T-helper 22 cell (primary cell): ENCODE measurements around the gene ALDH2.
"Not testable (repeated sequence)": the region's sequence is repeated elsewhere in the genome, so short reads cannot be mapped to it uniquely, and the experiment has no call there.

Source experiments
- DNase-seq: peaks from one replicate; pipeline ENCODE4 v3.0.0-alpha.2; 2020; ENCODE audit warnings: low read depth

Gene ALDH2

GRCh38 chr12:111759271-111759670 is 7.5 kb upstream of the ALDH2 start:
- DNase-seq: no peak

GRCh38 chr12:111759991-111760390 is 6.7 kb upstream of the ALDH2 start:
- no peak for DNase-seq

- DNase-seq: no peak
Observed at GRCh38 chr12:111761099-111761498, 5.6 kb upstream of the ALDH2 start.

DNA sequence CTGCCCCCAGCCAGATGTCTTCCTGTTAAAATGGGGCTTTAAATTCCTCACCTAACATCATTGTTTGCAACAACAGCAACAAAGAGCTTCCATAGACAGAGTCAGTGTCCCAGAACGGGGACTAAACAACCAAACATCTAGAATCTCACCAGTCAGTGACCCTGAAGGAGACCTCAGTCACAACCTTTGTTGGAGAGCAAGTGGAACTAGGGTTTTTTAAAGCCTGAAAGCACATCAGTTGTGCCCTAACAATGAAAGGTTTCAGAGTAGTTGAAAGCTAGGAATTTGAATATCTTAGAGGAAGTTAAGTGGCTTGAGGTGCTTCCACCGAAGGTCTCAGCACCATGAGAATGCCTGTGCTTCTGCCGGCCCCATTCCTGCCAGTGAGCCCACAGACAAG is 5.0 kb upstream of the ALDH2 start:
- DNase-seq: no peak

DNA sequence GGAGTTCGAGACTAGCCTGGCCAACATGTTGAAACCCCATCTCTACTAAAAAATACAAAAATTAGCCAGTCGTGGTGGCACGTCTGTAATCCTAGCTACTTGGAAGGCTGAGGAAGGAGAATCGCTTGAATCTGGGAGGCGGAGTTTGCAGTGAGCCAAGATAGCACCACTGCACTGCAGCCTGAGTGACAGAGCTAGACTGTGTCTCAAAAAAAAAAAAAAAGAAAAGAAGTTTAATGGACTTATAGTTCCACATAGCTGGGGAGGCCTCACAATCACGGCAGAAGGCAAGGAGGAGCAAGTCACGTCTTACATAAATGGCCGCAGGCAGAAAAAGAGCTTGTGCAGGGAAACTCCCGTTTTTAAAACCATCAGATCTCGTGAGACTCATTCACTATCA is 3.2 kb upstream of the ALDH2 start:
- not testable (repeated sequence) for DNase-seq

DNA sequence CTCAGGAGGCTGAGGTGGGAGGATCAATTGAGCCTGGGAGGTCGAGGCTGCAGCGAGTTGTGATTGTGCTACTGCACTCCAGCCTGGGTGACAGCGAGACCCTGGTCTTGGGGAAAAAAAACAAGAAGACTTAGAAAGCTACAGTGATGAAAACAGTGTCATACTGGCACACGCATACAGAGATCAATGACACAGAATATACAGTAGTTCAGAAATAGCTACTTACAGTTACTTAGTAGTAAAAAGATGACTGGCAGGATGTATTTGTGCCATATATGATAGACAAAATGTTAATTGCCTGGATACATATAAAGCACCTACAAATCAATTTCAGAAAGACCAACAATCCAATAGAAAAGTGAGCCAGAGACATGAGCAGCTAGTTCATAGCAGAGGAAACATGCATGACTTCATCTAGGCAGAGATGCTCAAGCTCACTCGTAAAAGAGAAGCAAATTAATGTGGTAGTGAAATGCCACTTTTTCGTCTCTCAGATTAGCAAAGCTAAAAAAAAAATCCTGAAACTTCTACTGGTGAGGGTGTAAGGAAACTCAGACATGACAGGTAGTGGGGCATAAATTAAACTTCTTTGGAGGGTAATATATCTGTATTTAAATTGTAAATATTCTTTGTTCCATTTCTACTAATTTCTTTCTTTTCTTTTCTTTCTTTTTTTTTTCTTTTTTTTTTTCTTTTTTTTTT is 2.5 kb upstream of the ALDH2 start:
- DNase-seq: no peak

DNA sequence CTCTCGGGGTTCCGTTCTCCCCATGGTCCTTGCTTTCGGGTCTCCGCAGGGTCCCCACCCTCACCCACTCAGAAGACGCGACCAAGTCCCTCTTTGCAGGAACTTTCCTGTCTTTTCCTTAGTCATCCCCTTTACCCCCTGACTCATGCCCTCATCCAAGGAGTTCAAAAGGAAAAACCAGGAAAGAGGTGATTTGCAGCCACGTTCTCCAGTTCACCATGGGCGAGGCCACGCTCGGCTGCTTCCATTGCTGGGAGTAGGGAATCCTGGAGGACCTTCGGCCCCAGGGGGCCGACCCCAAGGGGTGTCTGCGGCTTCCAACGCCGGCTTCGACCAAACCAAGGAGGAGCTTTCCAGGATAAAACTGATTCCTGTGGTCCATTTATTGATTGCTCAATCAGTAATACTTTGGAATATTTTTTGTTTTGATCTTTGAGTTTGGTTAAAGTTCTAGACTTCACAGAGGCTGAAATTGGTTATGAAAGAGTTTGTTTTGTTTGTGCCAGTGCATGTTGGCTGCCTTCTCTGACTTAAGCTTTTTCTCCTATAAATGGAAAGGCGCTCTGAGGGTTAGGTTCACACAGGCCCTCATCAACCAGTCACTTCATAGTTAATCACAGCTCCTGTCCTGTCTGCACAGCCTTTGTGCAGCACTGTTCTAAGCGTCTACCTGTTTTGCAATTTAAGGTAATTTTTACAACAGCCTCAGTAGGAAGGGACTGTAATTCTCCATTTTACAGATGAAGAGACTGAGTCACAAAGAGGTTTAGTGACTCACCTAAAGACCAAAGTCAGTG is 827 bp downstream of the ALDH2 start:
- DNase-seq: no peak

DNA sequence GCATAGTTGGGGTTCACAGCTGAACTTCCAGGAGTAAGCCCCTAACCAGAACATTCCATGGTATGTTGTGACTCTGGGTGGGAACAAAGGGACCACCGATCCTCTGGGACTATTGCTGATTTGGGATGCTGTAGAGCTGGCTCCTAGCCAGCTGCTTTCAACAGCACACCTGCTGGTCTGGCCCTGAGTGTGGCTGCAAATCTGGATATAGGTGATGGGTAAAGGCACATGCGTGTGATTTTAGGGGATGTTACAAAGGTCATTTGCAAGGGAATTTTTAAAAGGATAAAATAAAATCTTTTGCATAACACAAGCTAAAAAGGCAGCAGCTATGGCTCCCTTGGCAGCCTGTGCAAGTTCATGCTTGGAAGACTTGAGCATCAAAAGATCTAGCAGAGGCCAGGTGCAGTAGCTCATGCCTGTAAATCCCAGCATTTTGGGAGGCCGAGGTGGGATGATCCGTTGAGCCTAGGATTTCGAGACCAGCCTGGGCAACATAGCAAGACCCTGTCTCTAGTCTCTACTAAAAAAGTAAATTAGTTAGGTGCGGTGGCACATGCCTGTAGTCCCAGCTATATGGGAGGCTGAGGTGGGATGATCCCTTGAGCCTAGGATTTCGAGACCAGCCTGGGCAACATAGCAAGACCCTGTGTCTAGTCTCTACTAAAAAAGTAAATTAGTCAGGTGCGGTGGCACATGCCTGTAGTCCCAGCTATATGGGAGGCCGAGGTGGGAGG is 1.6 kb downstream of the ALDH2 start:
- DNase-seq: no peak

GRCh38 chr12:111769599-111769998 is 2.9 kb downstream of the ALDH2 start:
- no peak for DNase-seq

DNA sequence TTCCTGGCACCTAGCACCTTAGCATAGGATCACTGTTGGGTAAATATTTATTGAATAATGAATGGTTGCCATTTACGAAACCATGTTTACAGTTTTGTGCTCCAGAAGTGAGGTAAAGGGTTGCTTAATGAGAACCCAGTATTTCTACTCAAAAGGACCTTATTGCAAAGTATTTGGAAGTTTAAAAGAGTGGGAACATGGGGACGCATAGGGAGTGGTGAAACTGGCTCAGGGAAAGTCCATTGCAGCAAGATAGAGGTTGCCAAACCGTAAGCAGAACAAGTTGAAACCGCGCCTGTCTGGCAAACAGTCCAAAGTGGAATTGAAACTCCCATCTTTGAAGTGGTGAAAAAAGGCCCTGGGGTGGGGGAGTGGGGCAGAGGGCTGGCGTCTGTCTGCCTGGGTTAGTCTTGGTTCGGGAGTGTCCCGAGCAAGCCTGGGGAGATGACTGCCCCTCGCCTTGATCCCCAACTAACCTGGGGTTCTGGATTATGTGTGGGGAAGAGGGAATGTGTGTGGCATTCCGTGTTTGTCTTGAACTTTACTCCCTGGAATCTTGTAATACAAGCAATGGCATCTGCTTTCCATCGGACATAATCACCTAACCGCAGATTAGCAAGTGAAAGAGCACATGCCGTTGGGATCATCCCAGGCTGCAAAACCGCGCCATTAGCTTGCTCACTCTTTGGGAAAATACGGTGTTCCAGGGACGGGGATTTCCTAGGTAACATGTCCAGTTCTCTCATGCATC is 7.2 kb downstream of the ALDH2 start:
- DNase-seq: no peak

DNA sequence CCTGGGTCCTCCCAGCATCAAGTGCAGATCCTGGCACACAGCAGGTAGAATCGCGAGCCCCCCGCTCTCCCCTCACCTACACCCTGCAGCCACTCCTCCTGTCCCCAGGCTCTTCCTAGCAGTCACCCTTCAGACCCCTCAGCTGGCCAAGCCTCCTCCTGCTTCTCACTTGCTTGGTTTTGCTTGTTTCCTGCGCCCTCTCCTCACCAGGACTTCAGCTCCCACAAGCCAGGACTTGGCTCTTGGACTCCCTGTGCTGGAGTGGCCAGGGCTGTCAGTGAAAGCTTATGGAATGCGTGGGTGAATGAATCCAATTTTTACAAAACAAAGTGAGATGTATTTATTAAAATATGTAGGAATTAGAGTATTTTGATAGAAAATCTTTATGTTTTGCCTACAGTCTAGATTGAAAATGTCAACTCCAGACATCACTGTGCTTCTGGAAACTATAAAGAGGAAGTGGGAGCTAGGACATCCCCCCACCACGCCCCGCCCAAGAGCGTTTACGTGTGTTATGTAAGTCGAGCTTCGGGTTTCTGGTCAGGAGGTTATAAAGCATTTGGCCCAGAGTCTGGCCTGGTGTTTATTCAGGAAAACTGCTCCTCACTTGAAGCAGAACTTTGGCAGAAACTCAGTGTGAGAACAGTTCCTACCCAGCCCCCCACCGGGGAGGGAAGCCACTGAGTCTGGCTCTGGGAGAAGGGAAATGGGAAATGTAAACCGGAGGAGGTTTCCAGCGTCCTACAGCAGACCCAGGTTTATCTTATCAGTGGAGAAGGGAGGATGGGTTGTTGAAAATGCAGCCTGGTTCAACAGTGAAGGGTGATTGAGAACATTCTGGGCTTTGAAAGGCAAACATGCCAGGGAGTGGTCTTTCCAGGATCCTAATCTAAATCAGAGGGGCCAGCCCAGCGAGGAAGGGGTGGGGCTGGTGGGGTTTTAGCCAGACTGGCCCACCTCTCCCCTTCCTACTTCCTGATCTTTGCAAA is 8.8 kb downstream of the ALDH2 start:
- DNase-seq: no peak

DNA sequence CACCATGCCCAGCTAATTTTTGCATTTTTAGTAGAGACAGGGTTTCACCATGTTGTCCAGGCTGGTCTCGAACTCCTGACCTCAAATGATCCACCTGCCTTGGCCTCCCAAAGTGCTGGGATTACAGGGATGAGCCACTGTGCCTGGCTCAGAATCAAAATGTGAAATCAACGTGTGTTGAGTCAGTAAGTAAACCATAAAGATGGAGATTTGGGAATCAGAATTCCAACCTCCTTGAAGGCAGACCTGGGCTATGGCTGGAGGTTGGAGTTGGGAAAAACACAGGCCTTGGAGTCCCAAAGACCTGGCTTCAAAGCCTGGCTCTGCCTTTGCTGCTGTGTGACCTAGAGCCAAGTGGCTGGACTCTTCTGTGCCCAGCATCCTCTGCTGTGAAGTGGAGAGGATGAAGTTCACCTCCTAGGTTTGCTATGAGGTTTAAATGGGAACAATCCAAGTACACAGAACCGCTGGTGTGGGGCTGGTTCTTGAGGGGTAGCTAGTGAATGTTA is 10.2 kb downstream of the ALDH2 start:
- no peak for DNase-seq

DNA sequence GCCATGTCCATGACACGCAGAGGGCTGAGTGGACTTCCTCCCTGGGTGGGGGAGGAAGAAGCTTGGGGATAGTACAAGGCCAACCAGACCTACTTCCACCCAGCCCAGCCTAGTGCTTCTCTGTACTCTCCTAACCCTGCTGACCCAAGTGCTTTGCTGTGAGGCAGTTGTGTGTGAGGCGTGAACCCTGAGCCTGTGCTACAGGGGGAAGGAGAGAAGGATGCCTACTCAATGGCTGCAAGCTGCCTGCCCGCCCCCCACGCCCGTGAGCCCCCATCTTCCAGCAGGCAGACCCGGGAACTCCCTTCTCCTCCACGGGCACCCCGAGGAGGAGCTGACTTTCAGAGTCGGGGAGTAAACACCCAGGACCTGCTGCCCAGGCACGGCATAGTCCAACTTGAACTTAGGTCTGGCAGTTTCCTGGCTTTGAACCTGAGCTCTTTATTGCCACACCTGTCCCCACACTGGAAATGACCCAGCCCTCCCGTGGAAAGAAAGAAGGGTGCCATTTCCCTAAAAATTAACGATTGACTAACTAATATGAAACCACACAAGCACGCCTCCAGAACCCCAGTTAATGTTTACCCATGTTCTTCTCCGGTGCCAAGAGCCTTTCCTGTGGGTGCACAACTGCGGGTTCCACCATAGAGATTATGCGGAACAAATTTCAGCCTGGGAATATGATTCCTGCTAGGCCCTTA is 10.8 kb downstream of the ALDH2 start:
- no peak for DNase-seq

- no peak for DNase-seq
Observed at GRCh38 chr12:111780166-111780565, 13.4 kb downstream of the ALDH2 start.

- DNase-seq: no peak
Observed at GRCh38 chr12:111780615-111781014, 13.9 kb downstream of the ALDH2 start.

DNA sequence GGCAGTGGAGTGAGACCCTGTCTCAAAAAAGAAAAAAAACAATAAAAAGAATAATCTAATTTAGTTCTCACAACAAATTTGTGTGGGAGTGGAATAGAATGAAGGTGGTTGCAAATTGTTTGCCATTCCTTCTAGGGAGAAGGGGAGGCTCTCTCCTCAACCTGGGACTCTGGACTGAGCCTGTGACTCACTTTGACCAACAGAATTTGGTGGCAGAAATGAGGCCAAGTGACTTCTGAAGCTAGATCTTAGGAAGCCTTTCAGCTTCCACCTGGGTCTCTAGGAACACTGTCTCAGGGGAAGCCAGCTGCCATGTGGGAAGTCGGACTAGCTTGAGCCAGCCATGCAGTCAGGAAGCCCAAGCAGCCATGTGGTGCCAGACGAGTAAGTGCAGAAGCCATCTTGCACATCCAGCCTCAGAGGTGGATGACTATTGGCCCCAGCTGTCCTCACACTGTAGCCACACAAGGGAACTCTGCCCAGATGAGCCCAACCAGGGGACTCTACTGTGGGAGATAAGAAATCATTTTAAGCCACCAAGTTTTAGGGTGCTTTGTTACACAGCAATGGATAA is 14.4 kb downstream of the ALDH2 start:
- no peak for DNase-seq

DNA sequence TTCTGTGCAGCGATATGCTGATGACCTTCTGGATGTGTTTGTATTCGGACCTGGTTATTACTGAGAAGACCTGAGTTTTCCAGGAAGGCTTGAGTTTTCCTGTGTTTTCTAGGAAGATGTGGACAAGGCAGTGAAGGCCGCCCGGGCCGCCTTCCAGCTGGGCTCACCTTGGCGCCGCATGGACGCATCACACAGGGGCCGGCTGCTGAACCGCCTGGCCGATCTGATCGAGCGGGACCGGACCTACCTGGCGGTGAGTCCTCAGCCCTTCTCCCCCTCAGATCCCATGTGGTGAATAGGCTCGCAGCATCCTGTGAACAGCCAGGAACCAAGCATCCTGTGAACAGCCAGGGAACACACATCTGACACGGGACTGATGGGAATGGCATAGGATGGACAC is 16.3 kb downstream of the ALDH2 start:
- DNase-seq: no peak

GRCh38 chr12:111784953-111785352 is 18.2 kb downstream of the ALDH2 start:
- DNase-seq: no peak

GRCh38 chr12:111785651-111786050 is 18.9 kb downstream of the ALDH2 start:
- DNase-seq: no peak

GRCh38 chr12:111788178-111788654 is 21.5 kb downstream of the ALDH2 start:
- DNase-seq: no peak
